DMS53 (cell line): Measurements from ENCODE around the gene CCDC171.

Source experiments
- DNase-seq: peaks from one replicate; lab custom pipeline; 2025; lab: John Stamatoyannopoulos, UW

CCDC171 gene

DNA sequence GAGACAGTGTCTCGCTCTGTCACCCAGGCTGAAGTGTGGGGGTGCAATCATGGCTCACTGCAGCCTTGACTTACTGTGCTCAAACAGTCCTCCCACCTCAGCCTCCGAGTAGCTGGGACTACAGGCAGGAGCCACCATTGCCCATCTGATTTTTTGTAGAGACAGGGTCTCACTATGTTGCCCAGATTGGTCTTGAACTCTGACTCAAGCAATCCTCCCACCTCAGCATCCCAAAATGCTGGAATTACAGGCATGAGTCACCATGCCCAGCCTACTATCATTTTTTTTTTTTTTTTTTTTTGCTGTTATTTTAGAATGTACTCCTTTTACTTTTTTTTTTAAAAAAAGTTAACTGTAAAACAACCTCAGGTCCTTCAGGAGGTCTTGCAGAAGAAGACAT is 449.0 kb downstream of the CCDC171 start:
- DNase-seq = no peak

DNA sequence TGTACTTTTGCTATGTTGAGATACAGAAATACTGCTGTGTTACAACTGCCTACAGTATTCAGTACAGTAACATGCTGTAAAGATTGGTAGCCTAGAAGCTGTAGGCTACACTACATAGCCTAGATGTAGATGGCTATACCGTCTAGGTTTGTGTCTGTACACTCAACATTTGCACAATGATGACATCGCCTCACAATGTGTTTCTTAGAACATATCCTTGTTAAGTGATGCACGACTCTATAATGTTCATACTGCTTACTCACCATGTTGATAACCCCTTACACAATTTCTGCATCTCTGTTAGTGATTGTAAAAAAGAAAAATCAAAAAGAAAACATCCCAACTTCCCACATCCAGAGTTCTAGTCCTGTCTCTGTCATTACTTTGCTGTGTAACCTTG is 450.0 kb downstream of the CCDC171 start:
- no peak for DNase-seq

DNA sequence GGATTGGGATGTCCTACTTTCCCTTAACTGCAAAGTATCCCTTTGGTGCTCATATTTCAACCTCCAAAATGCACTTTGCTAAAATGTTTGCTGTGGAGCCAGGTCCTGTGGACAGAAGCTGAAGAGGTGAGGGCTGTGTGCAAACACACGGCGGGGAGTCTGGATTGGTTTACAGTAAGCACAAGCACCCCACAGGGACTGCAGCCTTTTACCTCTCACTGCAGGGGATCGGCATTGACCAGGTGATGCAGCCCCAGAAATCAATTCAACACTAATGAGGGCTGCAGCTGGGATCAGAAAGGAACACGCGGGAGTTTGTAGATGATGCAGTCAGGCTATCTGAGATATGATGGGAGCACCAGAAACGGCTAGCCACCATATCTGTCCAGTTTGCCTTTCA is 450.9 kb downstream of the CCDC171 start:
- DNase-seq = no peak

DNA sequence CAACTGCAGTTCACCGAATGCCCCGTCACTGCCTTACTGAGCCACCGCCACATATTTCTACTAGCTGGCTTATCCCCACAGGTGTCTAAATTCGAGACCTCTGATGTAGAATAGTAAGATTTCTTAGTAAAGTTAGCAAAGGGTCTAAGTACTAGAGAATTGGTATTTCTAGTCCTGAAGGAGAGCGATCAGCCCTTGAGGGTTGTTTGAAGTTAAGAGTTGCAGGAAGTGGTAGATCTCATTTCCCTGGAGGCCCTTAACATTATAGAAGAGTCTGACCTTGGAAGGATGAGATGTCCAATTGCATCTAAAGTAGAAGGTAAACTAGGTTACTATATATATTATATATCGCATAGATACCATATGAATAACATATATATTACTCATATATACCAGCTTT is 451.8 kb downstream of the CCDC171 start:
- no peak for DNase-seq

DNA sequence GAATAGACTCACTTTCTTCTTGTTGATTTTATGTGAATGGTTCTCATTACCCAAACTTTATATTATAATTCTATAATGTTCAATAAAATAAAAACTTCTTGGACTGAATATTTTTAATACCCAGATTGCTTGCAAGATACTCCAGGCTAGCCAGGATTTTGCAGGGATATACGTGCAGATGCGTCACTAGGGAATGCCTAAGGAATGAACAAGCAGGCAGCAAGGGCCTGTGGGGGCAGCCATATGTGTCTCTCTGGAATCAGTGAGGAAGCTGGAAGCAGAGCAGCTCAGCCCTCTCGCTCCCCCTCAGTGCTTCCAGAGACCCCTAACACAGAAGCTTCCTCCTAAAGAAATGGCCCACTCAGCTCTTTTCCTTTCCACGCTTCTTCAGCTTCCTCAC is 457.4 kb downstream of the CCDC171 start:
- DNase-seq = no peak

DNA sequence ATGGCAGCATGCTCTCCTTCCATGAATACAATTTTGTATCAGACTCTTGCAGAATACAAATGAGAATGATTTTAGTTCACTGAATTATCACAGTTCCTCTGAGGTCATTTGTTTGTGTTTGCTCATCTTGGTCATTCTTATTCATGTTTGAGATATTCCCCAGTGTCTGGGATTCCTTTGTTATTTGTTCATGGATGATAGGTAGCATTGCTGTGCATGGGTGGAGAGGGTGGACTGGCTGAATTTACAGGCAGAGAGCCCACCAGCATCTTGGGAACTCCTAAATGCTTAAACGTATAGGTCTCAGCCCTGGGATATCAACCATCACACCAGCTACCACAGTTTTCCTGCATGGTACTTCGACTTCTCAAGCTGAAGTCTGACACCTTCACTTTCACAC is 459.8 kb downstream of the CCDC171 start:
- DNase-seq = no peak

DNA sequence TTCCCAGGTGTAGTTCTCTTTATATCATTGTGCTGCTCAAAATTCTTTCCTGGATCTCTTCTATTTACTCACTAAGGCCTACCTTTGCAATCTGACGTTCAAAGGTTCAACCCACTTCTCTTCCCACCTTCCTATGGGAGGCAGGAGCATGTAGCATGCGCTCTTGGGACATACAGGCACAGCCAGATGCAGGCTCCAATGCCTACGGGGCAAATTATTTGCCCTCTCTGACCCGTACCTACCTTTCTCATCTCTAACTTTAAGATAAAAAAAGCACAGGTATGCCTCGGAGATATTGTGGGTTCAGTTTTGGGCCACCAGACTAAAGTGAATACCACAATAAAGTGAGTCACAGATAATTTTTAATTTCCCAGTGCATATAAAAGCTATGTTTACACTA is 460.5 kb downstream of the CCDC171 start:
- DNase-seq = no peak

DNA sequence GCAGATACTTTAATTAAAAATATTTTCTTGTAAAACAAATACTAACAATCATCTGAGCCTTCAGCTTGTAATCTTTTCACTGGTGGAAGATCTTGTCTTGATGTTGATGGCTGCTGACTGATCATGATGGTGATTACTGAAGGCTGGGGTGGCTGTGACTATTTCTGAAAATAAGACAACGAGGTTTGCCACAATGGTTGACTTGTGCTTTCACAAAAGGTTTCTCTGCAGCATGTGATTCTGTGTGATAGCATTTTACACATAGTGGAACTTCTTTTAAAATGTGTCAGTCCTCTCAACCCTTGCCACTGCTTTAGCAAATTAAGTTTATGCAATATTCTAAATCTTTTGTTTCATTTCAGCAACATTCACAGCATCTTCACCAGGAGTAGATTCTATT is 461.0 kb downstream of the CCDC171 start:
- no peak for DNase-seq

DNA sequence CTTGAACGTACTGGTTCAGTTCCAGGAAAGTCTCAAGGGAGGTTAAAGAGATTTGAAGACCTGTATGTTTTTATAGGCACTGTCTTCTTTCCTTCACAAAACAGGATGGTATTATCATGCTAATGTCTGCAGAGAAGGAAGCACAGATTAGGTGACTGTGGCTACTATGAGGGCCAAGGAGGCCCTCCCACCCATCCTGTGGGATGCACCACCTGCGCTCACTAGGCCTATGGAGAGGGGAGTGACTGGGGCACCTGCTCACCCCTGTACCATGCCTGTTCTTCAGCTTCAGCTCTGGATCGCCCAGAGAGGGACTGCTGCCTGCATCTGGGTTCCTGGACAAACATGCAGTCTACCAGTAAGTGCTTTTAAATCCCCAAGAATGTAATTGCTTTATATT is 469.4 kb downstream of the CCDC171 start:
- DNase-seq = no peak

DNA sequence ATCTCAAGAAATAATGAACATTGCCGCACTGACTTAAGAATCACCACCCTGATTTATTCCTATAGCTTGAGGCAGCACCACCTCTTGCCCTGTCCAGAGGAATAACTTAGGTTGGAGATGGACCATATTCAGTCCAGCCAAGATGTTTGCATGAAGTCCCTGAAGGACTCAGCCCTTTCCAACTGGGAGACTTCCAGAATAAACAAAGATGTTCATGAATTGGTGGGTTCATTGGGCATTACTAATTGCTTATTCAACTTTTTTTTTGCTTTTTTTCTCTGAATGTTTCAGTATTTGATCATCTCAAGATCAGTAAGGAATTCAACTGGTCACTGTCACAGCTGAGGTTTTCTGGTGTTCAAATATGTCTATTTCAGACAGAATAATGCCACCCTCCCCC is 470.6 kb downstream of the CCDC171 start:
- no peak for DNase-seq
